Measurements from ENCODE around the gene TMEM201.
"Not testable (repeated sequence)": the region's sequence is repeated elsewhere in the genome, so short reads cannot be mapped to it uniquely, and the experiment has no call there.

TMEM201 gene, protein sequence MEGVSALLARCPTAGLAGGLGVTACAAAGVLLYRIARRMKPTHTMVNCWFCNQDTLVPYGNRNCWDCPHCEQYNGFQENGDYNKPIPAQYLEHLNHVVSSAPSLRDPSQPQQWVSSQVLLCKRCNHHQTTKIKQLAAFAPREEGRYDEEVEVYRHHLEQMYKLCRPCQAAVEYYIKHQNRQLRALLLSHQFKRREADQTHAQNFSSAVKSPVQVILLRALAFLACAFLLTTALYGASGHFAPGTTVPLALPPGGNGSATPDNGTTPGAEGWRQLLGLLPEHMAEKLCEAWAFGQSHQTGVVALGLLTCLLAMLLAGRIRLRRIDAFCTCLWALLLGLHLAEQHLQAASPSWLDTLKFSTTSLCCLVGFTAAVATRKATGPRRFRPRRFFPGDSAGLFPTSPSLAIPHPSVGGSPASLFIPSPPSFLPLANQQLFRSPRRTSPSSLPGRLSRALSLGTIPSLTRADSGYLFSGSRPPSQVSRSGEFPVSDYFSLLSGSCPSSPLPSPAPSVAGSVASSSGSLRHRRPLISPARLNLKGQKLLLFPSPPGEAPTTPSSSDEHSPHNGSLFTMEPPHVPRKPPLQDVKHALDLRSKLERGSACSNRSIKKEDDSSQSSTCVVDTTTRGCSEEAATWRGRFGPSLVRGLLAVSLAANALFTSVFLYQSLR

DNA sequence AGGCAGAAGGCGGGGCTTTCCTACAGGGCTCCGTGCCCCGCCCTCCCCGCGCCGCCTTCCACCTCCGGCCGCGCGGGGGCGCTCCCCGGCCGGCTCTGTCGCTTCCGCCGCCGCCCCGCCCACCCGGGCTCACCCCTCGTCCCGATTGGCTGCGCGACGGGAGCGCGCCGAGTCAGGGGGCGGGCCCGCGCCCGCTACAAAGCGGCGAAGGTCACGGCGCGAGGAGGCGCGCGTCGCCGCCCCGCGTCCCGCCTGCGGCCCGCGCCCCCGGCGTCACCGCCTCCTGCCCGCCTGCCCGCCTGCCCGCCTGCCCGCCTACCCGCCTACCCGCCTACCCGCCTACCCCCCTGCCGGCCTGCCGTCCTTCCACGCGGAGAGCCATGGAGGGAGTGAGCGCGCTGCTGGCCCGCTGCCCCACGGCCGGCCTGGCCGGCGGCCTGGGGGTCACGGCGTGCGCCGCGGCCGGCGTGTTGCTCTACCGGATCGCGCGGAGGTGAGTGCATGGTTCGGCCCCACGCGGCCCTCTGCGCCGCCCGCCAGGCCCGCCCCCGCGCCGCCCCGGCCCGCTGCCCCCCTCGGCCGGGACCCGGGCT is at the start of gene TMEM201:
TSS of gene TMEM201 (plus strand) at position 361 of the 593 bp plus-strand sequence. CDS start at position 381, 20 bp downstream.
- peak; percentile 97 for DNase-seq (ENCODE audit: low read depth)

DNA sequence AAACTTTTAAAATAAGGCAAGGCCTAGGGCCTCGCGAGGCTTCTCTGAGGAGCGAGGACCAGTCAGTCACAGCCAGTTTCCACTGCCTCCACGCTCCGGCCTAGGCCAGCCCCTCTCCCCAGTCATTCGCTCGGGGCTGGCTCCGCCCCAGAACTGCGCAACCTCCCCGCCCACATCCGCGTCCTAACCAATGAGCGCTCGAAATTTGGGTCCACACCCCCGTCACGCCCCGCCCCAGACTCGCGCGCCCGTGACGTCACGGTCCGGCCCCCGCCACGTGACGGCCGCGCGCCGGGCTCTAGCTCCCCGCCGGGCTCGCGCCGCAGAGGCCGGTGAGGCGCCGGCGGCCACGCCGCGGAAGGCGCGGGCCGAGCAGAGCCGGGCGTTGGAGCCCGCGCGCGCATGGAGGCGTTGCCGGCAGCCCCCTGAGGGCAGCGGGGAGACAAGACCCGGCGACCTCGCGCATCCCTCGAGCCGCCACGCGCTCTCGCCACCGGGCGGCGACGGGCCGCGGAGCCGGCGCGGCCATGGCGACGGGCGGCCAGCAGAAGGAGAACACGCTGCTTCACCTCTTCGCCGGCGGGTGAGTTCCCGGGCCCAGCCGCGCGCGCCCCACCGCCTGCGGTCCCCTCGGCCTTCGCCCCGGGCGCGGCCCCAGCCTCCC is 49.4 kb upstream of the TMEM201 start, which contains the start of gene SLC25A33:
TSS of gene SLC25A33 (plus strand) at position 301 of the 664 bp plus-strand sequence. CDS start at position 528, 227 bp downstream.
- peak; percentile 98 for DNase-seq (ENCODE audit: low read depth)

DNA sequence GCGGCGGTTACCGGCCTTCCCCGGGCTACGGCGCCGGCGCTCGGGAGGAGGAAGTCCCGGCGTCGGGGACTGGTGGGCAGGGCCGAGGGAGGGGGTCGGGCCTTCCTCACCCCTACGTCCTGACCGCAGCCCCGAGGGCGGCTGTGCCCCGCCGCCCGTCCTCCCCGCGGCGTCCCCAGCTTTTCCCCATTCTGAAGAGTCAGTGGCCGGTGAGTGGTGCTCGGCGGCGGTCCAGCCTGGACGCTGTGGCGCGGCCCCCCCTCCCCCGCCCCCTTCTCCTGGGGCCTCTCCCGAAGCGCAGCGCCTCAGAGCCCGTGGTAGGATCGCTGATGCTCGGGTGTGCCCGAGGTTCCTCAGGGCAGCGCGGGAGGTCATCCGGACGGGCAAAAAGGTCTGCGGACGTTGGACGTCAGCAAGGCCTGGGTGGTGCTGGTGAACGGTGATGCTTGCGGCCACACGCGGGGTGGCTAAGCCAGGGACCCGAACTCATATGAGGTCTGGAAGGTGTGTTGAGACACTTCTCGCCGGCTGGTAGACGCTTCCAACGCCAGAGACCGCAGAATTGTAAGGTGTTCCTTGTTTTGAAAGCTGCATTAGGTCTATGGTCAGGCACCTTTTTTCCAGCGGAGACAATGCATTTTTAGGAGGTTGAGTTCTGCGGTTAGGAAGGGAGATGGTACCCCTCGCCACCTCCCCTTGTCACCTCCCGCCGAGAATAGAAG is 48.7 kb upstream of the TMEM201 start:
- DNase-seq (ENCODE audit: low read depth): peak; percentile 46

DNA sequence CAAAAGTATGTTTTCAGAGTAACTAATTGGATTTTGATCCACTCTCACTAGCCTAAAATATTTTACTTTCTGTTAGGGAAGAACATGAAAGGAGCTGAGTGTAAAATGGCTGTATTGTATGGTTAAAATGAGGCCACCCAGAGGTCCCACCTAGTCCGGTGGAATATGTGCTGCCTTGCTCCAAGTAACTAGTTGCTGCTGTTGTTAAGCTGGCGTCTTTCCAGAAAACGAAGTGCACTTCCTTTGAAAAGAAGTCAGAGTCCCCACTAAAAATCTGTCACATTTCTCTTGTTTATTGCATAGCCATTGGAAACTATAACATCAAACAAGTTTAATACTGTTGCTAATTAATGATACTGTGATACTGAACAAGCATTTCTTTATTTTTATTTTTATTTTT is 46.3 kb upstream of the TMEM201 start:
- DNase-seq (ENCODE audit: low read depth): no peak

DNA sequence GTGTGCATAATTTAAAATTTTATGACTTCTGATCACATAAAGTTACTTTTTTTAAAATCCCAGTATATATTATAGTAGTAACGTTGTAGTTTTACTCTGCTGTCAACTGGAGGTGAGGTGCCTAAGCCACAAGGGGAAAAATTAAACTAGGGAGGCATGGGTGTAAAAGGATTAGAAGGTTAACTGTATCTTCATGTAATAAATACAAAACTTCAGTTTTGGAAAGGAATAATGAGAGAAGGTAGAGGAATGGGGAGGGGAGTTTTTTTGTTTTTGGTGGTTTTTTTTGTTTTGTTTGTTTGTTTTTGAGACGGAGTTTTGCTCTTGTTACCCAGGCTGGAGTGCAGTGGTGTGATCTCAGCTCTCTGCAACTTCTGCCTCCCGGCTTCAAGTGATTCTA is 43.8 kb upstream of the TMEM201 start:
- DNase-seq (ENCODE audit: low read depth): no peak

DNA sequence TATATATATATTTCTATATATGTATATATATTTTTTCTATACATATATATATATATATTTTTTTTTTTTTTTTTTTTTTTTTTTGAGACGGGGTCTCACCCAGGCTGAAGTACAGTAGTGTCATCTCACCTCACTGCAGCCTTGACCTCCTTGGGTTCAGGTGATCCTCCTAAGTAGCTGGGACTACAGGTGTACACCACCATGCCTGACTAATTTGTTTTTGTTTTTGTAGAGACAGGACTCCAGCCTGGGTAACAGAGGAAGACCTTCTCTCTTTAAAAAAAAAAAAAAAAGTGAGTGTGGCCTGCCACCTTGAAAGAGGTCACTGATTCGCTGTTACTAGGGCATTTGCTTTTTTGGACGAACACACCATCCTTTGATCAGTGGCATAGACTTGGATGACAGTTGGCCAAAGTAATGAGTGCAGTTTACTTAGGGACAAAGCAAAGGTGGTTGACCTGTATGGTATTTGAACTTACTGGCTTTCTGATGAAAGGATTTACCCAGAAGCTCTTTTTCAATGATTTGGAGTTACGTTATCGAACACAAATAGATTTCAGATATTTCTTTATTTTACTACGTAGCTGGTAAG is 38.7 kb upstream of the TMEM201 start:
- DNase-seq (ENCODE audit: low read depth): no peak

DNA sequence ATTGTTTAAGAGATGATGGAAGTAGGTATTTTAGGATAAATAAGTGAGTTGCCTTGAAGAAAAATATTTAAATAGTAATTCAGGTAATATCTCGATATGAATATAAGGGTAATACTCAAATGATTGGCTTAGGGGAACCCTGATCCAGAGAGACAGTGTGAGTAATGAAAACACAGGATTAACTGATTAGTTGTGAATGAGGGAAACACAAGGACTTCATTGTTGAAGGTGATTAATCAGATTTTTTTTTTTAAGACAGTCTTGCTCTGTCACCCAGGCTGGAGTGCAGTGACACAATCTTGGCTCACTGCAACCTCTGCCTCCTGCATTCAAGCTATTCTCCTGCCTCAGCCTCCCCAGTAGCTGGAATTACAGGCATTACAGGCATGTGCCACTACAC is 36.7 kb upstream of the TMEM201 start:
- DNase-seq (ENCODE audit: low read depth): no peak

DNA sequence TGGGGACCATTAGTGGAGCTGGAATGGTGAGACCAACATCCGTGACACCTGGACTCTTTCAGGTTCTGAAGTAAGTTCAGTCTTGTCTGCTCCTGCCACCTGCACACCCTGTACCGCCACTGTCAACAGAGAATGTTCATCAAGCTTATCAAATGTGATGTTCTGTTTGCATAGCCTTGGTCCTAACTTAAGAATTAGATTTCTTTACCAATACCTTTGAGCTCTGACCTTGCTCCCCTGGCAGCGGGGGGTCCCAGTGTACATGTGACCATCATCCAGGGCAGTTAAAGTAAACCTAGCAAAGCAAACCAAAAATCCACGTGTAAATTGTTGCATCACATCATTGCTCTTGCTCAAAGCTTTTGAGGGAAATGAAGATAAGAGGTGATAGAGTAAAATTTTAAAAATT is 35.0 kb upstream of the TMEM201 start:
- no peak for DNase-seq (ENCODE audit: low read depth)

DNA sequence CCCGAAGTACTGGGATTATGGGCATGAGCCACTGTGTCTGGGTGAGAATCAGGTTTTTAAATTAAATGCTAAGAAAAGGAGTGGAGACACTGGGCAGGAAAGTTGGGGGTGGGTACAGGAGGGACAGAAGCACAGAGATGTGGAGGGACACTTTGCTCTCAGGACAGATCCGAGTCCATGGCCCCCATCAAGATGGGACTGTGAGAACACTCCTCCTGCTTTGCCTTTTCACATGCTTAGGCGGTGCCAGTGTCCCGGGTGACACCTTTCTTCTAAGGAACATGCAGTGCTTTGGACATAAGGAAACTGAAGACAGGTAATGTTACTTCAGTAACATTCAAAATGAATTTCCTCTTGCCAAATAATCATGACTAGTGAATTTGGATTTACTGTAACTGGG is 32.8 kb upstream of the TMEM201 start:
- DNase-seq (ENCODE audit: low read depth): no peak

DNA sequence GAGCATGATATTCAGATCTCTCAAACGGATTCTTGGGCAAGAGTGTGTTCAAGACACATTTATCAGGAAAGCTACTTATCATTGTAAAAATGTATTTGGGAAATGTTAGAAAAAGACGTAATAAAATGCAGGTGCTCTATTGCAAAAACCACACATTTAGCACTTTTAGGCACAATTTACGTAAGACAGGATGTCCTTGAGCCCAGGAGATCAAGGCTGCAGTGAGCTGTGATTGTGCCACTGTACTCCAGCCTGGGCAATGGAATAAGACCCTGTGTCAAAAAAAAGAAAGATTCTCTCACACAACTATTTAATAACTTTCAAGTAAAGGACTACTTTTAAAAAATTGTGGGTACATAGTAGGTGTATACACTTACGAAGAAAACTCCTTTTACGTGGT is 31.1 kb upstream of the TMEM201 start:
- DNase-seq (ENCODE audit: low read depth): no peak

DNA sequence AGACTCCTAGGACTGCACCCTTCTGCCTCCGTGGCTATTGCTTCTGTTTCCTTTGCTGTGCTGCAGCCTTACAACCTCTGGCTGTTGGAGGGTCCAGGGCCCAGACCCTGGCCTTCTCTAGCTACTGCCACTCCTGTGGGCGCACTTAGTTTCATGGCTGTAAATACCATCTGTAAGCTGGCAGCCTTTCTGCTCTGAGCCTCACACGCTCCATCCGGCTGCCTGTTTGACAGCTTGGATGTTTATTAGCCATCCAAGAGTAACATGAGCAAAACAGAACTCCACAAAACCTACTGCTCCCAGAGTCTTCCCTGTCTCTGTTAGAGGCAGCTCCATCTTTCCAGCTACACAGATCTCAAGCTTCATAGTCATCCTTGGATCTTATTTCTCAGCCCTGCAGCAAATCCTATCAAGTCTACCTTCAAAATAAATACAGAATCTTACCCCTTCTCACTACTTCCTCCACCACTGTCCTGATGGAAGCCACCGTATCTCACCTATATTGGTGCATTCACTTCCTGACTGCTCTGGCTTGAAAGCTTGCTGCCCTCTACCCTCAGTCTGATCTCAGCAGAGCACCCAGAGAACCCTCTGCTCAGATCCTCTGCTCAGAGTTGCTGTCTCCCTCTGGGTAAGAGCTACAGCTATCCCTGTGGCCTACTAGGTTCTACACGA is 30.3 kb upstream of the TMEM201 start:
- DNase-seq (ENCODE audit: low read depth): no peak

DNA sequence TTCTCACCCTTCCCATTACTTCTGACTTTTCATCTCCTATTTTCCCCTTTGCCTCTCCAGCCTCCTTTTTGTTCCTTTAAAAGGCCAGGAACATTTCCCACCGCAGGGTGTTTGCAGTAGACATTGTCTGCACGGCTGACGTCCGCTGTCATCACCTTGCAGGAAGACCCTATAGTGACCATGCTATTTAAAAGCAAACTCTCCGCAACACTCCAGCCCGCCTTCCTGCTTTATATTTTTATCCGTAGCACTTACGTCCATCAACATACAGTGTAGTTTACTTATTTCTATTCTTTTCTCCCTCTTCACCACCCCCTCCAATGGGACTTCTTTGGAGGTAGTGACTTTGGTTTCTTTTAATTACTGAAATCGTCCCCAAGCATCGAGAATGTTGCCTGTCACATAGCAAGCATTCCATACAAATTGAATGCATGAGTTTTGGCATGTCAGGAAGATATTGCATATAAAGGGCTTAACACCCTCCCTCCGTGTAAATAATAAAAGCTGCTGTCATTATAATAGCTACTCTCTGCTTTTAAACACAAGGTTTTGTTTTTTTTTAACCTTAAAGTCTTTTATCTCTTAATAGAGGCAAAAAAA is 29.7 kb upstream of the TMEM201 start:
- DNase-seq (ENCODE audit: low read depth): no peak

DNA sequence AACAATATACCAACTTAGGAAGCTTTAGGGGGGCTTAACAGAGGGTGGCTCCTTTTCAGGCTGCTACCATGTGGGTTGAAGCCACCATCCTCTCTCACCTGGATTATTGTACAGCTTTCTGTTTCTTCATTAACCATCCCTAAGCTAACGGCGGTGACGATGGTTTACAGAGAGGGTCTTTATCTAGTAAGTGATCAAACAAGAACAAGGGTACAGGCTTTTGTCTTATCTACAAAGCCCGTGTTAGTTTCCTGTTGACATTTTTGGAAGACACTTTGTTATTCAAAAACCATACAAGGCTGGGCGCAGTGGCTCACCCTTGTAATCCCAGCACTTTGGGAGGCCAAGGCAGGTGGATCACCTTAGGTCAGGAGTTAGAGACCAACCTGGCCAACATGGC is 29.0 kb upstream of the TMEM201 start:
- no peak for DNase-seq (ENCODE audit: low read depth)

DNA sequence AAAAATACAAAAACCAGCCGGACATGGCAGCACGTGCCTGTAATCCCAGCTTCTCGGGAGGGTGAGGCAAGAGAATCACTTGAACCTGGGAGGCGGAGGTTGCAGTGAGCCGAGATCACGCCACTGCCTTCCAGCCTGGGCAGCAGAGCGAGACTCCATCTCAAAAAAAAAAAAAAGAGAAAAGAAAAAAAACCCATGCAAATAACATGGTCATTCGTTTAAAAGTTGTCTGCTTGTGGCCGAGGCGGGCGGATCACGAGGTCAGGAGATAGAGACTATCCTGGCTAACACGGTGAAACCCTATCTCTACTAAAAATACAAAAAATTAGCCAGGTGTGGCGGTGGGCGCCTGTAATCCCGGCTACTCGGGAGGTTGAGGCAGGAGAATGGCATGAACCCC is 28.6 kb upstream of the TMEM201 start:
- DNase-seq (ENCODE audit: low read depth): not testable (repeated sequence)

DNA sequence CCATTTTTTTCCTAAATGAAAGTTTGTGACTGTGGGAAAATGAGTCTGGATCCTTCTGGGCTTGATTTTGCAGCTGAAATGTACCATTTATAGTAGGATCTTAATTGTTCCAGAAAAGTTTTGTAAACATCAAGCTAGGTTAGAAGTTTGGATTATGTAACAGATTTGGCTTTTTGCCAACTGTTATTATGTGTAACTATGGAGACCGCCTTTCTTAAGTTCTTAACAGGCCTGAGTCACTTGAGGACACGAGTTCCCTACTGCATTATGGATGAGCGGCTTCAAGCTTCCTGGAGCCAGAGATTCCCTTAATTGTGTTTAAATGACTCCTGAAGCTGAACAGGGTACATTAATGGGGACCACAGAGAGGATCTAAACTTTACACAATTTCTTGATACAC is 27.3 kb upstream of the TMEM201 start:
- no peak for DNase-seq (ENCODE audit: low read depth)

DNA sequence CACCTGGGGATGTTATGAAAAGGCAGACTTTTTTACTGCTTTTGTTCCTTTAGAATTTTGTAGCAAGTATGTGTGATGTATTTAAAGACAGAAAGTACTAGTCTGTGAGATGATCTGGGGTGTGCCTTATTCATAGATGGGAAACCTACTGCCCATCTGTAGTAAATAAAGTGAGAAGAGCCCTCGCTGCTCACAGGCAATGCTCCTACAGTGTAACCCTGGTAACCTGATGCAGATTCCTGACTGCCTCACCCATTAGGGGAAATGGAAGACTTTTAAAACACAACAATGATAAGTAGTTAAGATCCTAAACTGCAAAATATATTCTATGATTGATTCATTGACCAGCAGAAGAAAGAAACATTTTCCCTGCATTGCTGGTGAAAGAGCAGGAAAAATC is 19.4 kb upstream of the TMEM201 start:
- no peak for DNase-seq (ENCODE audit: low read depth)

DNA sequence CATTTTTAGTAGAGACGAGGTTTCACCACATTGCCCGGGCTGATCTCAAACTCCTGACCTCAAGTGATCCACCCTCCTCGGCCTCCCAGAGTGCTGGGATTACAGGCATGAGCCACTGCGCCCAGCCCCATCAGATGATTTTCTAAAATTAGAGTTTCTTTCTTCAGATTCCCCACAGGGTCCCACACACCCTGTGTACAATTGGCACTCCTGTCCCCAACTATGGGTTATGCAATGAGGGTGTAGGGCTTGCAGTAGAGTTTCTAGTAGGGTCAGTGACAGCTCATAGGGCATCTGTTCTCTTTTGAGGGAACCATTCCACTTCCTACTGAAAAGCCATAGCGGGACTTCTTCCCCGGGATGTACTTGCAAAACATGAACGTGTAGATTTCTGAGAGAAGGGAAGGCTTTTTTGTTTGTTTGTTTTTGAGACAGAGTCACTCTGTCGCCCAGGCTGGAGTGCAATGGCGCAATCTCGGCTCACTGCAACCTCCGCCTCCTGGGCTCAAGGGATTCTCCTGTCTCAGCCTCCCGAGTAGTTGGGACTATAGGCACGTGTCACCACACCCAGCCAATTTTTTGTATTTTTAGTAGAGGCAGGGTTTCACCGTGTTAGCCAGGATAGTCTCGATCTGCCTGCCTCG is 17.7 kb upstream of the TMEM201 start:
- DNase-seq (ENCODE audit: low read depth): not testable (repeated sequence)

DNA sequence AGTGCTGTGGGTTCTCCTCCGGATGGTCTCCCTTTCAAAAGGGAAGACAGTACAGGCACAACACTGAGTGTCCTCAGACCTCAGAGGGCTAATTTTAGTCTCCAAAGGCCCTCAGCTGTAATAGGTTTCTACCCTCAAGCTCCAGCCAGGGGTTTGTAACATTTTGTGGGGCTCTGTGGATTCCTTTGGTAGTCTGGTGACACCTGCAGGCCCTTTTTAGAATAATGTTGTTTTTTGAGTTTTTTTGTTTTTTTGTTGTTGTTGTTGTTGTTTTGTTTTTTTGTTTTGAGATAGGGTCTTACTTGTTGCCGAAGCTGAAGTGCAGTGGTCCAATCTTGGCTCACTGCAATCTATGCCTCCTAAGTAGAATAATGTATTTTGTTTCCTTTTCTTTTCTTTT is 15.0 kb upstream of the TMEM201 start:
- no peak for DNase-seq (ENCODE audit: low read depth)

DNA sequence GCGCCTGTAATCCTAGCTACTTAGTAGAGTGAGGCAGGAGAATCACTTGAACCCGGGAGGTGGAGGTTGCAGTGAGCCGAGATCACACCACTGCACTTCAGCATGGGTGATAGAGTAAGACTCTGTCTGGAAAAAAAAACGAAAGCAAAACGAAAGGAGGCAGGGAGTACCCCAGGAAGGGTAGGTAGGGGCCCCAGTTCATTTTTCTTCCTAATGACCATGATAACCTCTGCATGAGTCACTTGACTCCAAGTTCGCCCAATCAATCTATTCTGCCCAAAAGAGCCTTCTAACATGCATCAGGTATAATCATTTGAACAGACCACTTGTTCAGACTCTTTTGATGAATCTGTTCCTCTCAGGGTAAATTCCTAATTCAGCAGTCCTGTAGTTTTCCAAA is 13.2 kb upstream of the TMEM201 start:
- no peak for DNase-seq (ENCODE audit: low read depth)

DNA sequence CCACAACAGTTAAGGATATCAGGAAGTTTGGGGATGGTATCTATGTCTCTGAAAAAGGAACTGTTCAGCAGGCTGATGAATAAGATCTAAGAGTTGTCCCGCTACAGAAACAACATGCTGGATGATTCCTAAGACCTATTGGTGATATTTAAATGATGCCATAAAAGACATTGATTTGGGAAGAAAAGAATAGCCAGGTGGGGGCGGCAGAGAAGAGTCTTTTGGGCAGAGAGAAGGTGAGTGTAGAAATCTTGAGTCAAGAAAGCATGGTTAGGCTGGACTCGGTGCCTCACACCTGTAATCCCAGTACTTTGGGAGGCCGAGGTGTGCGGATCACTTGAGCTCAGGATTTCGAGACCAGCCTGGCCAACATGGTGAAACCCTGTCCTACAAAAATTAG is 11.8 kb upstream of the TMEM201 start:
- DNase-seq (ENCODE audit: low read depth): no peak
